GM21381 (cell line): ENCODE data around the gene IGFL1.
"Not testable (repeated sequence)": the region's sequence is repeated elsewhere in the genome, so short reads cannot be mapped to it uniquely, and the experiment has no call there.

Experiments used
- ATAC-seq: cut with Tn5 transposase; IDR thresholded peaks from one replicate; pipeline ENCODE4 v1.9.1; 2021; ENCODE audit warnings: mild to moderate bottlenecking, moderate library complexity; ENCODE audit not compliant: unreplicated experiment

The IGFL1 gene

GRCh38 chr19:46221981-46222610 lies 7.4 kb upstream of the IGFL1 start:
- ATAC-seq, result no peak

- not testable (repeated sequence) for ATAC-seq
These were observed 5.8 kb upstream of the IGFL1 start for GRCh38 chr19:46223787-46224186.

GRCh38 chr19:46224773-46225172 lies 4.8 kb upstream of the IGFL1 start:
- no peak for ATAC-seq

GRCh38 chr19:46225558-46226004 lies 4.0 kb upstream of the IGFL1 start:
- ATAC-seq, result no peak

- no peak for ATAC-seq
These were observed 3.0 kb upstream of the IGFL1 start for GRCh38 chr19:46226438-46226973.

GRCh38 chr19:46232029-46232428 lies 2.5 kb downstream of the IGFL1 start:
- ATAC-seq, result no peak

- ATAC-seq, result no peak
These were observed 2.9 kb downstream of the IGFL1 start for GRCh38 chr19:46232468-46232867.

- ATAC-seq, result no peak
These were observed 3.5 kb downstream of the IGFL1 start for GRCh38 chr19:46232938-46233621.

GRCh38 chr19:46233871-46234270 lies 4.3 kb downstream of the IGFL1 start:
- ATAC-seq, result not testable (repeated sequence)

GRCh38 chr19:46238141-46238540 lies 8.6 kb downstream of the IGFL1 start:
- ATAC-seq, result not testable (repeated sequence)

GRCh38 chr19:46239193-46240024 lies 9.9 kb downstream of the IGFL1 start:
- ATAC-seq, result no peak

- no peak for ATAC-seq
These were observed 11.2 kb downstream of the IGFL1 start for GRCh38 chr19:46240693-46241092.

- ATAC-seq, result no peak
These were observed 12.1 kb downstream of the IGFL1 start for GRCh38 chr19:46241626-46242025.

- ATAC-seq, result not testable (repeated sequence)
These were observed 13.6 kb downstream of the IGFL1 start for GRCh38 chr19:46243081-46243654.

GRCh38 chr19:46250076-46250735 lies 20.7 kb downstream of the IGFL1 start:
- ATAC-seq, result no peak

GRCh38 chr19:46251416-46251815 lies 21.9 kb downstream of the IGFL1 start:
- ATAC-seq, result no peak

GRCh38 chr19:46254776-46255175 lies 25.2 kb downstream of the IGFL1 start:
- ATAC-seq, result no peak

- ATAC-seq, result no peak
These were observed 27.3 kb downstream of the IGFL1 start for GRCh38 chr19:46256855-46257254.

- ATAC-seq, result not testable (repeated sequence)
These were observed 32.0 kb downstream of the IGFL1 start for GRCh38 chr19:46261501-46261900.

GRCh38 chr19:46262684-46263296 lies 33.2 kb downstream of the IGFL1 start:
- ATAC-seq, result peak; percentile 79
